Measurements from ENCODE around the gene TENT4B.
"Not testable (repeated sequence)": the region's sequence is repeated elsewhere in the genome, so short reads cannot be mapped to it uniquely, and the experiment has no call there.

TENT4B gene

GRCh38 chr16:50229149-50229726, 76.1 kb downstream of the TENT4B start:
- no peak for DNase-seq (ENCODE audit: low read depth)
- H3K4me3 ChIP-seq (ENCODE audit: low read length), result no peak overlapping the region
- TF ChIP-seq CTCF (conservative IDR thresholded peaks at IDR 0.05; ENCODE audit: low read depth, low read length), result no peak

DNA sequence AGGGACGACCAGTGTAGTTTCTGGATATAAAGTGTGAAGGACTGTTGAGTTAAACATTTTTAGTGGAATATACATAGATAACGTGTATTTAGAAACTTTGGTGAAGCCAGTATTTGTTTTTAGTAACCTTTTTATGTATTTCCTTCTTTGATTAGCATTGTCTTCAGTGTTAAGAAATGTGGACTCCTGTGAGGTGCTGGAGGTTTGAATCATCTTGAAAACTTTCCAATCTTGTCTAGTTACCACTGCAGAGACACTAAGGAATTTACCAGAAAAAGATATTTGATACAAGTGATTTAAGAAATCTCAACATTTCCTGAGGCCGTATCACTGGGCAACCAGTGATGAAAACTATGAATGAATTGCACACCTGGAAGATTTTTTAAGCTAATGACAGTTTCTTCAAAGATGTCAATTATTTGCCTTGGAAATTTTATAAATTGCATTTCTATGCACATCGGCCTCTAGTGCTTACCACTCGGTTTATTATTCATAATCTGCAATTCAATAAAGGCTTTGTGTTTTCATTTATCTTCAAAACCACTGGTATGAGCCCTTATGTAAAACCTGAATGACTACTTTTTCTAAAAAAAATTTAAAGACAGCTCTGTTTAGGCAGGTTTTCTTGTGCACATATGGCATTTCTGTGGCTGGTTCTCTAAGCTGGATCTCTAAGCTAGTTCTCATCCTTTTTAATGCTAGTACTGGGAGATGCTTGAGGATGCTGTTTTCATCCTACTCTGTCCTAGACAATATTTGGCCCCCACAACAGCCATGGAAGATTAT, 81.9 kb downstream of the TENT4B start:
- no peak overlapping the region for H3K4me3 ChIP-seq (ENCODE audit: low read length)
- no peak for DNase-seq (ENCODE audit: low read depth)
- no peak for TF ChIP-seq CTCF (conservative IDR thresholded peaks at IDR 0.05; ENCODE audit: low read depth, low read length)

GRCh38 chr16:50235581-50235980, 82.5 kb downstream of the TENT4B start:
- DNase-seq (ENCODE audit: low read depth), result no peak
- no peak overlapping the region for H3K4me3 ChIP-seq (ENCODE audit: low read length)
- TF ChIP-seq CTCF (conservative IDR thresholded peaks at IDR 0.05; ENCODE audit: low read depth, low read length), result no peak

DNA sequence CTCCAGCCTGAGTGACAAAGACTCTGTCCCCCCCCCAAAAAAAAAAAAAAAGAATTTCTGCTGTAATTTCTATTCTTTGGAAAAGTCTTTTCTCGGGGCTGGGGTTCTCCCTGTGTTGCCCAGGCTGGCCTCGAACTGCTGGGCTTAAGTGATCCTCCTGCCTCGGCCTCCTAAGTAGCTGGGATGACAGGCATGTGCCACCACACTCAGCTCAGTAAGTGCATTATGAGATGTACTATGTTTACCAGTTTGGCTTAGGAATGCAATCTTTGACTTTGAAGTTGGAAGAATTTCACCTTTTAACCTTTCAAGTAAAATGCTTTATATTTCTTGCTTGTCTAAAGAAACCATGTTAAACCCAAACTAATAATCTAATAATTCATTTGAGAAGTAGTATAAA, 85.2 kb downstream of the TENT4B start:
- no peak overlapping the region for H3K4me3 ChIP-seq (ENCODE audit: low read length)
- no peak for TF ChIP-seq CTCF (conservative IDR thresholded peaks at IDR 0.05; ENCODE audit: low read depth, low read length)
- DNase-seq (ENCODE audit: low read depth), result no peak

- no peak for DNase-seq (ENCODE audit: low read depth)
- no peak overlapping the region for H3K4me3 ChIP-seq (ENCODE audit: low read length)
- TF ChIP-seq CTCF (conservative IDR thresholded peaks at IDR 0.05; ENCODE audit: low read depth, low read length), result no peak
These were observed 85.8 kb downstream of the TENT4B start for GRCh38 chr16:50238868-50239301.

DNA sequence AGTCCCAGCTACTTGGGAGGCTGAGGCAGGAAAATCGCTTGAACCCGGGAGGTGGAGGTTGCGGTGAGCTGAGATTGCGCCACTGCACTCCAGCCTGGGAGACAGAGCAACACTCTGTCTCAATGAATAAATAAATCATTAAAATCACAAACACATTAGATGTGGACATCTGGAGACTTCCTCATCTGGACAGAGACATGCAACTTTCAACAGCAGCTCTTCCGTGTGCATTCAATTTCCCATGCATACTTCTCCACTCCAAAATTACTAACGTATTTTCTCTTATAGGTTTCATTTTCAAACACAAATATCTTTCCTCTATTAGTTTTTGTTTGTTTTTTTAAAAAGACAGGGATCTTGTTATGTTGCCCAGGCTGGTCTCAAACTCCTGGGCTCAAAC, 89.9 kb downstream of the TENT4B start:
- not testable (repeated sequence) for H3K4me3 ChIP-seq (ENCODE audit: low read length); DNase-seq (ENCODE audit: low read depth)

- no peak overlapping the region for H3K4me3 ChIP-seq (ENCODE audit: low read length)
- TF ChIP-seq CTCF (conservative IDR thresholded peaks at IDR 0.05; ENCODE audit: low read depth, low read length), result no peak
- DNase-seq (ENCODE audit: low read depth), result no peak
These were observed 91.0 kb downstream of the TENT4B start for GRCh38 chr16:50244140-50244503.

Measured in retinal pigment epithelial cell (primary cell).